ENCODE measurements around the gene PTGDS.
"Not testable (repeated sequence)": the region's sequence is repeated elsewhere in the genome, so short reads cannot be mapped to it uniquely, and the experiment has no call there.

DNA sequence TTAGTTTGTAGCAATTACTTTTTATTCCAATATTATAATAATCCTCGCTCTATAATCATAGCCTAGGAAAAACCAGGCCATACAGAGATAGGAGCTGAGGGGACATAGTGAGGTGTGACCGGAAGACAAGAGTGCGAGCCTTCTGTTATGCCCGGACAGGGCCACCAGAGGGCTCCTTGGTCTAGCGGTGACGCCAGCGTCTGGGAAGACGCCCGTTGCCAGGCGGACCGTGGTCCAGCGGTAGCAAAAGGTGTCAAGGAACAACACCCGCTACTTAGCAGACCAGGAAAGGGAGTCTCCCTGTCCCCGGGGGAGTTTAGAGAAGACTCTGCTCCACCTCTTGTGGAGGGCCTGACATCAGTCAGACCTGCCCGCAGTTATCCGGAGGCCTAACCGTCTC, 27.0 kb downstream of the PTGDS start:
- TF ChIP-seq POLR2A, TAF1, POLR2AphosphoS5, POU2F2, SPI1 (IDR thresholded peaks at IDR 0.05; ENCODE audit: low read depth, low read length): not testable (repeated sequence)

Measured in GM12891 (cell line).